HT1080 (cell line): ENCODE results near the gene INMT. TPM values are rescaled to one million over a fixed set of nuclear protein-coding genes. Genes with fewer than 3 reads are reported as not detected.

Experiments used
- DNase-seq: peaks from one replicate; pipeline ENCODE4 v3.0.0-alpha.2; 2015; ENCODE audit warnings: low read depth
- total RNA-seq: library from RNA; depleted of rRNA; stranded (reverse); fragments of >200 nt; shearing (Covaris generic); gene quantifications from 2 replicates; pipeline ENCODE4 v1.2.3, GENCODE V29; 2014

The INMT gene
- total RNA-seq, 1 experiment from 2014 or later, result not detected

GRCh38 chr7:30750683-30751650 is 968 bp upstream of the INMT start:
- peak; percentile 65 for DNase-seq

GRCh38 chr7:30752484-30752883 is 549 bp downstream of the INMT start:
- DNase-seq, result no peak

GRCh38 chr7:30752979-30753378 is 1.0 kb downstream of the INMT start:
- no peak for DNase-seq

GRCh38 chr7:30754315-30754877 is 2.5 kb downstream of the INMT start:
- DNase-seq, result no peak

- DNase-seq, result no peak
Observed at GRCh38 chr7:30755384-30756154, 3.6 kb downstream of the INMT start.

GRCh38 chr7:30757342-30757692 is 5.4 kb downstream of the INMT start:
- DNase-seq, result no peak

GRCh38 chr7:30760514-30761213 is 8.7 kb downstream of the INMT start:
- no peak for DNase-seq

- DNase-seq, result no peak
Observed at GRCh38 chr7:30761214-30762156, 9.6 kb downstream of the INMT start.

- DNase-seq, result no peak
Observed at GRCh38 chr7:30764030-30764975, 12.4 kb downstream of the INMT start.

- no peak for DNase-seq
Observed at GRCh38 chr7:30765408-30765807, 13.5 kb downstream of the INMT start.

- DNase-seq, result no peak
Observed at GRCh38 chr7:30770845-30771173, 18.9 kb downstream of the INMT start.

- DNase-seq, result peak; percentile 56
Observed at GRCh38 chr7:30771174-30771879, 19.4 kb downstream of the INMT start, which contains the start of gene MINDY4. MINDY4 (plus strand) TSS chr7:30771417; CDS start chr7:30771494, 77 bp downstream.

GRCh38 chr7:30771880-30772425 is 20.0 kb downstream of the INMT start:
- DNase-seq, result no peak

- DNase-seq, result no peak
Observed at GRCh38 chr7:30772984-30773383, 21.0 kb downstream of the INMT start.

GRCh38 chr7:30775992-30776391 is 24.1 kb downstream of the INMT start:
- DNase-seq, result no peak

- DNase-seq, result no peak
Observed at GRCh38 chr7:30776971-30777370, 25.0 kb downstream of the INMT start.

GRCh38 chr7:30778255-30779025 is 26.5 kb downstream of the INMT start:
- no peak for DNase-seq
